Right ventricle myocardium inferior (tissue), 1 donor: ENCODE data around the gene SORD. TPM values are rescaled to one million over a fixed set of nuclear protein-coding genes. Genes with fewer than 3 reads are reported as not detected.
A peak's percentile ranks its signal among the peaks of the same experiment; 100 is the strongest.

Experiments used
- ATAC-seq: fragments of 200-7000 bp; cut with Tn5 transposase; one replicate; pipeline ENCODE4 v1.9.1; 2020; ENCODE audit warnings: mild to moderate bottlenecking, moderate library complexity
- DNase-seq: peaks from one replicate; pipeline ENCODE4 v3.0.0; 2021; ENCODE audit errors: missing footprints
- intact Hi-C: fragments of 100-400 bp; cut with DNase I; formaldehyde crosslinking; loops from one replicate; pipeline ENCODE4 v1.11.0; 2022
- total RNA-seq: library from RNA; stranded (reverse); fragmentation: NEBNext Ultra II Directional; extraction: Animal tissue kit (Norgen Biotek cat#: 25700); gene quantifications from one replicate; pipeline ENCODE4 v1.2.1, GENCODE V29; 2021
- donor health status: DM: no; HTN: yes; CAD: no; lungs with severe emphysema.

SORD gene
- total RNA-seq, 1 donor from 2014 or later, result 11.2 TPM

GRCh38 chr15:45107941-45108630 is 85.1 kb downstream of the SORD start:
- intact Hi-C loops, result no loop called here
- no peak for ATAC-seq
- DNase-seq, result no peak

- ATAC-seq (no peak), DNase-seq (no peak)
These were observed 87.3 kb downstream of the SORD start for GRCh38 chr15:45110256-45110820.

DNA sequence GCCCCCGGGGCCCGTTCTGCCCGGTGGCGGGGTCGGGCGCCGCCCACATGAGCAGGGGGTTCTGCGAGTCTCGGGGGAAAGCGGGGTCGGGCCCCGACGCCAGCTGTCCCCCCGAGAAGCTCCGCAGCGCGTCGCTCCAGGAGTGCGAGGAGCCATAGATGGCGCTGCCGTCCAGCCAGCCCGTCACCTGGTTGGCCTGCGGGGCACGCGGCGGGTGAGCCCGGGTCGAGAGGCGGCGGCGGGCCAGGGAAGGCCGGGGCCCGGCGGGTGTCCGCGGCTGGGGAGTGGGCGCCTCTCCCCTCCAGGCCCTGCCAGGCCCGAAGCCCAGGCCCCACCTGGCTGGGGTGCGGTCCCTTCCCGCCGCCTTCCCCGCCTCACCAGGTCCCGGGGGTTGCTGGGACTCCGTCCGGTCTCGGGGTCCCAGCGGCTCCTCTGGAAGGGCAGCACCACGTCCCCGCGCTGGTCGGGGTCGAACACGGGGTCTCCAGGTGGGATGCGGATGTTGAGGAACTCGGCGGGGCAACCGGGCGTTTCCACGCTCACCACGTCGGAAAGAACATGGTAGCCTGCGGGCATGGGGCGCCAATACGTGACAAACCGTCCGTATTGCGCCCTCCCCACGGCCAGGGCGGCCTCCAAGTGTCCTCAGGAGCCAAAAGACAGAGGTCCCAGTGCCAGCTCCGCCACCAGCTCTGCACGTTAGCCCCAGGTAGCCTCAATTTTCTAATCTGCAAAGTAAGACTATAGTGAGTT is 88.6 kb downstream of the SORD start:
- no peak for DNase-seq
- intact Hi-C loops, result loop anchor here (10.0 kb wide), 1 partner anchor 137 kb away; no protein-coding TSS in a partner anchor
- no peak for ATAC-seq

More at GRCh38 chr15:45110256-45110820, 87.3 kb downstream of the SORD start:
- intact Hi-C loops, result loop anchor here (10.0 kb wide), 1 partner anchor 136 kb away; no protein-coding TSS in a partner anchor

DNA sequence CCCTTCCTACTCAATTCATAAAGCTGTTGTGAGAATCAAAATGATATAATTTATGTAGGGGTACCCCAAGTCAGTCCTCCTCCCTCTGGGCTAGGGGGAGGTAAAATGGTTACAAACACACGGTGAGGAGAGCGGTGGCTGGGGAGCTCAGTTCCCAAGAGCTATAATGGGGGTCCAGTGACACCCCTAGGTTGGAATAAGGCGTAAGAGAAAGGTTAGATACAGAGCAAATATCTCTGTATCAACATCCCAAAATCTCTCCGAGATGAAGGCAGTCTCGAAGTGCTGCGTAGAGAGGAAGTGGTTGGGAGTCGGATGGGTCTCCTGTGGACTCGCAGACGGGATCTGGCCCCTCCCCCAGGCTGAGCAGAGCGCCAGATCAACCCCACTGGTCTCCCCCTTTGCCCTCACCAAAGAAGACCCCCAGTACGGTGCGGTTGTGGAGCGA is 89.2 kb downstream of the SORD start:
- ATAC-seq (no peak), DNase-seq (no peak)
- intact Hi-C loops, result loop anchor here (10.0 kb wide), 1 partner anchor 137 kb away; no protein-coding TSS in a partner anchor

GRCh38 chr15:45112591-45113379 is 89.8 kb downstream of the SORD start:
- ATAC-seq (no peak), DNase-seq (no peak)
- intact Hi-C loops, result loop anchor here (10.0 kb wide), 1 partner anchor 138 kb away; no protein-coding TSS in a partner anchor

DNA sequence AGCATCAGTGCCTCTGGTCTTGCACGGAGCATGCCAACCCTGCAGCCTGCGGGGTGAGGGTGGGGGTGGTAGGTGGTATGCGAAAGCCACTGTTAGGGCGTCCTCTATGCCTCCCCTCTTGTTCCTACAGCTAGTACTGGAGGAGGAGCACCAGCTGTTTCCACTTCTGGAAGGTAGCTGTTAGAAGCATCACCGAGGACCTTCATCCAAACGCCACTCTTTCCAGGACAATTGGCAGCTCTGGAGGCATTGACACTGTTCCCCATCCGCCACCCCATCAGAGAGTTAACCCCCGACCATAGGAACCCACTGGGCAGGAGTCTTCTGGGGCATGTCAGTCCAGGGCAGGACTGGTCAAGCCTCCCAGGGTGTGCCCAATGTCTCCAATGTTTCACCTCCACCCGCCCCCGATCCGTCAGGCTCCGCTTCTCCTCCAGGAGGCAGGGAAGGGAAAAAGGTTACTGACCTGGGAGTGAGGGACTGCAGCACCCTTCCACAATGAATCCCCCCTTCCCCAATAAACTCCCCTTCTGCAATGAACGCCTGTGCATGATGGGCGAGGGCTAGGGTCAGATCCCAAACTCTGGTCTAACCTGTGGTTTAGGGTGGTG is 90.5 kb downstream of the SORD start:
- ATAC-seq, result no peak
- no peak for DNase-seq
- intact Hi-C loops, result loop anchor here (10.0 kb wide), 1 partner anchor 139 kb away; no protein-coding TSS in a partner anchor

GRCh38 chr15:45114076-45114750 is 91.2 kb downstream of the SORD start, which contains the start of the genes DUOX2 and DUOXA2:
TSS of gene DUOX2 (minus strand) at chr15:45114172. CDS start at chr15:45113411, 761 bp downstream.
TSS of gene DUOXA2 (plus strand) at chr15:45114326. CDS start at chr15:45114606, 280 bp downstream.
- ATAC-seq (no peak), DNase-seq (no peak)
- intact Hi-C loops, result loop anchor here (10.0 kb wide), 1 partner anchor 139 kb away; no protein-coding TSS in a partner anchor

DNA sequence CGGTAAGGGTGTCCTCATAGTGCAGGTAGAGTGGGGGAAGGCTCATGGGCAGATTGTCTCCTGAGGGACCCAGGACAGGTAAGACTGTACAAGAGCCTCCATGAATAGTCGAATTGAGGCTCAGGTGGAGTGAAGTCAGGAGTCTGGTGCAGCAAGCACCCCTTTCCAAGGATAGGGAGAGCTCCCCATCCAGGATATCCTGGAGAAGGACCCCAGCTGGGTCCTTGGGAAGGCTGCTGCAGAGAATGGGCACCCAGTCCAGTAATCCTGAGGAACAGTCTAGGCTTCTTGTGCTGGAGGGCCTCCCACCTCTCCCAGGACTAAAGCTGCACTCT is 91.7 kb downstream of the SORD start:
- no peak for ATAC-seq
- DNase-seq, result no peak
- intact Hi-C loops, result loop anchor here (10.0 kb wide), 1 partner anchor 140 kb away; no protein-coding TSS in a partner anchor

DNA sequence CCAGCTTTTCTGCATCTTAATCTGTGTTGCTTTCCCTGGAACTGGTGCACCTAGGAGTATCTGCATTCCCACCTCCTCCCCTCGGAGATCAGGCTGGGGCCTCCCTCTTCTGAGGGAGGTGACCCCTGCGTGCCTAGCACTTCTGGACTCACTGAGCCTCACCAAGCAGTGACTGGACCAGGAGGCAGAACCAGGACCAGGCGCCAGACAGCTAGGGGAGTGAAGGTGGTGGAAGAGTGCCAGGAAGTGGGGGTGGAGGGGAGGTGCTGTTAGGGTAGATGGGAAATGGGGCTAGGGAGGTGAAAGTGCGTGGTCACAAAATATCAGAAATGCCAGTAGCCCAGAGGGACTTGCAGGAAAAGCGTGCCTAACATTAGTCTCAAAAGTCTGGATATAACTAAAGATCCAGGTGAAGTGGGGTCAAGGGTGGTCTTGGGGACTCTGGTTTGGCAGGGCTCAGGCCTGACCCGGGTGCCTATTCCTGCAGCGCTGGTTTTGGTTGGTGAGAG is 92.4 kb downstream of the SORD start:
- DNase-seq, result no peak
- intact Hi-C loops, result loop anchor here (10.0 kb wide), 1 partner anchor 141 kb away; no protein-coding TSS in a partner anchor
- no peak for ATAC-seq

DNA sequence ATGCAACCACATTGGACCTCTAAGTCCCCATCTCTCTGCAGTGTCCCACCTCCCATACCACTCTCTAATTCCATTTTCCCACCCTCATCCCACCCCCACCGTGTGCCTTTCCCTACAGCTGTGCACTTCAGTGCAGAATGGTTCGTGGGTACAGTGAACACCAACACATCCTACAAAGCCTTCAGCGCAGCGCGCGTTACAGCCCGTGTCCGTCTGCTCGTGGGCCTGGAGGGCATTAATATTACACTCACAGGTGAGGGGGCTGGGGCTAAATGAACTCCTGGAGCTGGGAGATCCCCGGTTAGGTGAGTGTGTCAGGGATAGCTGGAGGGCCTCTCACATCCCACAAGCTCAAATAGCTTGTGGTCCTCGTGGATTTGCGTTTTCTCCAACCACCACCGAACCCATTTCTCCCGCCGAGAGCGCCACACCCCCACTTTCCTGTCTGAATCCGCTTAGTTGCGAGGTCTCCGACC is 93.0 kb downstream of the SORD start:
- DNase-seq (no peak), ATAC-seq (no peak)
- intact Hi-C loops, result loop anchor here (10.0 kb wide), 1 partner anchor 141 kb away; no protein-coding TSS in a partner anchor

DNA sequence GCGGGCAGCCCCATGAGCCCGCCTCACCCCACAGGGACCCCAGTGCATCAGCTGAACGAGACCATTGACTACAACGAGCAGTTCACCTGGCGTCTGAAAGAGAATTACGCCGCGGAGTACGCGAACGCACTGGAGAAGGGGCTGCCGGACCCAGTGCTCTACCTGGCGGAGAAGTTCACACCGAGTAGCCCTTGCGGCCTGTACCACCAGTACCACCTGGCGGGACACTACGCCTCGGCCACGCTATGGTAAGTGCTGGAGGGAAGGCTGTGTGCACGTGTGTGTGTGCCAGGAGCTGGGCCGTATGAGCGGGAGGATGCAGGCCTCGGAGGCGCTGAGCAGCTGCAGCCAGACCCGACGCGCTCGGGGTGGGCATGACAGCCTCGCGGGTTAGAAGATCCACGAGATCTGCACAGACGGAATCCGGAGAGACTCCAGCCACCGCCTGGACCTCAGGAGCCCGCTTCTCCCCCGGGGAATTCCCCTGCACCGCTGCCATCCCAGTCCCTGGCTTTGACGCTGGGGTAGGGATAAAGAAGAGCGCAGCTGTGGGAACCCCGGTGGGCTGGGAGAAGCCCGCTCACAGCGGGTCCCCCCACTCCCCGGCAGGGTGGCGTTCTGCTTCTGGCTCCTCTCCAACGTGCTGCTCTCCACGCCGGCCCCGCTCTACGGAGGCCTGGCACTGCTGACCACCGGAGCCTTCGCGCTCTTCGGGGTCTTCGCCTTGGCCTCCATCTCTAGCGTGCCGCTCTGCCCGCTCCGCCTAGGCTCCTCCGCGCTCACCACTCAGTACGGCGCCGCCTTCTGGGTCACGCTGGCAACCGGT is 93.7 kb downstream of the SORD start:
- intact Hi-C loops, result loop anchor here (10.0 kb wide), 1 partner anchor 142 kb away; no protein-coding TSS in a partner anchor
- no peak for DNase-seq
- no peak for ATAC-seq

DNA sequence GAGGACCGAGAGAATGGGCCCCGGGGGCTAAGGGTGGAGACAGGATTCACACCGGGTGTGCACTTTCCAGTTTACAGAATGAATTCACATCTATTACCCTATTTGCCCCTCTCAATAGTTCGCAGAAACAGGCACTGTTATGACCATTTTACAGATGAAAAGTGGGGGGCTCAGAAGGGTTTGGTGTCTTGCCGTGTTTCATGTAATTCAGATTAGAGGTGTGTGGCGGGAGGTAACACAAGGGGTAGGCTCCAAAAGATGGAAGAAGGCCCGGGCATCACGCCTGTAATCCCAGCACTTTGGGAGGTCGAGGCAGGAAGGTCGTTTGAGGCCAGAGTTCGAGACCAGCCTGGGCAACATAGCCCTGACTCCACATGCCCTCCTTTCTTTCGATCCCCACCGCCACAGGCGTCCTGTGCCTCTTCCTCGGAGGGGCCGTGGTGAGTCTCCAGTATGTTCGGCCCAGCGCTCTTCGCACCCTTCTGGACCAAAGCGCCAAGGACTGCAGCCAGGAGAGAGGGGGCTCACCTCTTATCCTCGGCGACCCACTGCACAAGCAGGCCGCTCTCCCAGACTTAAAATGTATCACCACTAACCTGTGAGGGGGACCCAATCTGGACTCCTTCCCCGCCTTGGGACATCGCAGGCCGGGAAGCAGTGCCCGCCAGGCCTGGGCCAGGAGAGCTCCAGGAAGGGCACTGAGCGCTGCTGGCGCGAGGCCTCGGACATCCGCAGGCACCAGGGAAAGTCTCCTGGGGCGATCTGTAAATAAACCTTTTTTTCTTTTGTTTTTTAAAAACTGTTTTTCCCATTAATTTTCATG is 94.5 kb downstream of the SORD start:
- ATAC-seq (peak; percentile 21), DNase-seq (no peak)
- intact Hi-C loops, result loop anchor here (10.0 kb wide), 1 partner anchor 143 kb away; no protein-coding TSS in a partner anchor

GRCh38 chr15:45118131-45118588 is 95.2 kb downstream of the SORD start:
- intact Hi-C loops, result loop anchor here (10.0 kb wide), 1 partner anchor 143 kb away; no protein-coding TSS in a partner anchor
- DNase-seq (peak; percentile 87), ATAC-seq (peak; percentile 99)

DNA sequence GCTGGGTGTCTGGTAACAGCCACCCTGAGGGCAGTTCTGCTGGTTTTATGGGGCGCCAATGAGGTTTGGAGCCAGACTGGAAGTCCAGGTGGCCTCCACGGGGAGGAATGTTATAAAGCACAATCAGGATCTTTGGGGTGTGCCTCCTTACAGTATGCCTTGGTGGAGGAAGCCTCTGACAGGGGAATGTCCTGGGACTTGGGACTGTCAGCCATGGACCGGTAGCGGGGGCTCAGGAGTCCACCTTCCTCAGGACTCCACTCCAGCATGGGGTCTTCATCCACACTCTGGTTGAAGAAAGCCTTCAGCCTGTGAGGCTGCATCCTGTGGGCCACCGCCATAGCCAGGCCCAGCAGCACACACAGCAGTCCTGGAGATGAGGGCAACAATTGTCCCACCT is 96.0 kb downstream of the SORD start:
- DNase-seq (no peak), ATAC-seq (no peak)
- intact Hi-C loops, result loop anchor here (10.0 kb wide), 1 partner anchor 144 kb away; no protein-coding TSS in a partner anchor
